Uterus (tissue), 2 donors: Measurements from ENCODE around the gene KCND1.

Source experiments
- CTCF ChIP-seq, 4 experiments: fragments of 200-600 bp in 2 of 4; fragments of 450-650 bp in 2 of 4; sonication (generic) in 2 of 4; IDR thresholded peaks; one replicate each; pipeline ENCODE4 v1.5.1; 2016 to 2019; ENCODE audit warnings: antibody characterized with exemption in 4 of 4, mild to moderate bottlenecking in 2 of 4, moderate library complexity in 1 of 4
- POLR2A ChIP-seq, 2 donors: fragments of 450-650 bp; IDR thresholded peaks; one replicate each; pipeline ENCODE4 v1.6.1; 2016; ENCODE audit warnings: antibody characterized with exemption in 2 of 2, mild to moderate bottlenecking in 1 of 2, moderate library complexity in 1 of 2

DNA sequence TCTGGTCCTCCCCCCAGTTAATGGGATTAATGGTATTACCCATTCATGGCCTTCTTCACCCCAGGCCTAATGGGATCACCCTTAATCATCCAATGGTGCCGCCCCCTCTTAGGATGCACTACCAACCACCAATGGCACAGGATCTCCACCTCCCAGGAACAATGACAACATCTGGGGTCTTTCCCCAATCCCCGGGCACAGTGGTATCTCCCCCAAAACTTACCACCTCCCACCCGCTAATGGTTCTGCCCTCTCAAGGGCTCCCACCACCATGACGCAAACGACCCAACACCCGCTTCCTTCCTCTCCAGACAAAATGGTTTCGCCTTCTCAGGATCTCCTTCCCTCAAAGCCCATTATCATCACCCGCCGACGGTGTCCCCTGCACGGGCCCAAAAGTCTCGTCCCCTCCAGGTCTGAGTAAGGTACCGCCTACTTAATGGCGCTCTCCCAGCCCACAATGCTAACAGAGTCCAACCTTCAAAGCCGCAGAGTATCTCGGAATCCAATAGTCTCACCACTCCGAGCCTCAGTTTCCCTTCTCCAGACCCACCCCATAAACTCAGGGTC lies 30.0 kb upstream of the KCND1 start:
- TF ChIP-seq CTCF (IDR thresholded peaks at IDR 0.05), result no peak
- no peak for TF ChIP-seq POLR2A (IDR thresholded peaks at IDR 0.05)
